Astrocyte of the hippocampus (primary cell): ENCODE measurements around the gene RBM6.

Experiments used
- DNase-seq: peaks from one replicate; pipeline ENCODE4 v3.0.0; 2011; ENCODE audit warnings: low read depth, low spot score

RBM6 gene

DNA sequence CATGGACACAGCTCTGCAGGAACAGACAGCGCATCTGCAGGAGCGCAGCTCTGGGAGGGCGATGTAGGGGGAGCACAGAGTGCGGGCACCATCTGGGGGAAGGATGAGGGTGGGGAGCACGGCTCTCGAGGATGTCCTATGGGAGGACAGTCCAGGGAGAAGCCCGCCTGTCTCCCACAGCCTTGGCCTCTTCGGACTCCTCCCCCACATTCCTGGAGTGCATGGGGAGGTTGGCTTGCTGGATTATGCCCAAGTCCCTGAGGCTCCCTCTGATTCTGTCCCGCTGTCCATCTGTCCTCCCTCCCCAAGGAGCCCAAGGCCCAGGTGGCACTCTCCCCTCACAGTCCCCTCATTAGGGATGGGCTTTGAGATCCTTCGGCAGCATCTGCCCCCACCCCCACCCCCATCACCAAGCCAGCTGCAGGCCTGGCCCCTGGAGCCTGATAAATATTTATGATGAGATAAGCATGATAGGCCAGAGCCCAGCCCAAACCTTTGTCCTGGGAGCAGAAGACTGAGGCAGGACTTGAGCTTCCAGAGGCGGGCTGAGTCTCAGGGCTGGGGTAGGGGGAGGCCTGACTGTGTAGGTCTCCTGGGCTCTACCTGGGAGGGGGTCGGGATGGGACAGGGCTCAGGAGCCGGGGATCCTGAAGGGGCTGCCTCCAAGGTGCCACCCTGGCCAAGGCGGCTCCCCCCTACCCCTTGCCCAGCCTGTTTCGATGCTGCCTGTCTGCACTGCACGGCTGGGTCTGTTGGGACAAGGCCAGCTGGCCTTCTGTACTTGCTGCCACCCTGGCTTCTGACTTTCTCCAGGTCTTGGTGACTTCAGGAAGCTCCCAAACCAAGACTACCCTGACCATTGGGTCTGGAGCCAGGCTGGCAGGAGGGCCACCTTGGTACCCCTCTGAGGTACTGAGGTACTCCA, 186.6 kb downstream of the RBM6 start:
- peak; percentile 72 for DNase-seq
